Fibroblast of lung (primary cell): Measurements from ENCODE around the gene NTRK2.

Experiments used
- CTCF ChIP-seq, 2 donors: IDR thresholded peaks in 1 of 2; conservative IDR thresholded peaks in 1 of 2; 1 replicate in 1 of 2; 2 replicates in 1 of 2; pipeline ENCODE4 v1.5.1; 2011 to 2012; ENCODE audit warnings: low read length in 2 of 2, control low read depth in 1 of 2, inconsistent platforms in 1 of 2, low read depth in 1 of 2, mild to moderate bottlenecking in 1 of 2
- EZH2 ChIP-seq: IDR thresholded peaks from 2 replicates; pipeline ENCODE4 v1.5.1; 2012; ENCODE audit warnings: low read length, control low read depth, mild to moderate bottlenecking; ENCODE audit errors: missing control alignments

GRCh38 chr9:84758817-84759216 lies 89.3 kb downstream of the NTRK2 start:
- TF ChIP-seq CTCF (conservative IDR thresholded peaks at IDR 0.05 in 1 of 2, IDR thresholded peaks at IDR 0.05 in 1 of 2; ENCODE audit: low read depth in 1 of 2, low read length in 2 of 2) (no peak), EZH2 (no peak)
